Cardiac fibroblast (primary cell): Measurements from ENCODE around the gene NKX6-1.

ENCODE experiments used
- DNase-seq, 2 donors: peaks; one replicate each; pipeline versions ENCODE4 v3.0.0 to v3.0.0-alpha.2; 2010; ENCODE audit warnings: low read depth in 2 of 2
- H3K4me3 ChIP-seq, 2 donors: replicated peaks in 1 of 2; 1 replicate in 1 of 2; 2 replicates in 1 of 2; pipeline ENCODE4 v1.5.1; 2011; ENCODE audit warnings: low read depth in 2 of 2, low read length in 2 of 2, mild to moderate bottlenecking in 2 of 2, moderate library complexity in 1 of 2
- CTCF ChIP-seq: IDR thresholded peaks from one replicate; pipeline ENCODE4 v1.5.1; 2011; ENCODE audit warnings: low read depth, mild to moderate bottlenecking, low read length, inconsistent platforms

The NKX6-1 gene

GRCh38 chr4:84503495-84504437, 4.7 kb upstream of the NKX6-1 start:
- peak; percentile 78 to 80 for DNase-seq
- no peak overlapping the region for H3K4me3 ChIP-seq
- TF ChIP-seq CTCF = peak; percentile 76

- no peak overlapping the region for H3K4me3 ChIP-seq
Measured at GRCh38 chr4:84502955-84503373, 3.9 kb upstream of the NKX6-1 start.

GRCh38 chr4:84502333-84502954, 3.4 kb upstream of the NKX6-1 start:
- no peak overlapping the region for H3K4me3 ChIP-seq
- no peak for TF ChIP-seq CTCF

More at GRCh38 chr4:84502955-84503373, 3.9 kb upstream of the NKX6-1 start:
- DNase-seq = no peak
- no peak for TF ChIP-seq CTCF

GRCh38 chr4:84501721-84502267, 2.7 kb upstream of the NKX6-1 start:
- no peak overlapping the region for H3K4me3 ChIP-seq
- no peak for DNase-seq
- no peak for TF ChIP-seq CTCF

More at GRCh38 chr4:84502333-84502954, 3.4 kb upstream of the NKX6-1 start:
- no peak for DNase-seq

GRCh38 chr4:84501202-84501503, 2.1 kb upstream of the NKX6-1 start:
- DNase-seq = no peak
- H3K4me3 ChIP-seq = no peak overlapping the region
- no peak for TF ChIP-seq CTCF

- no peak for DNase-seq
Measured at GRCh38 chr4:84500386-84501201, 1.5 kb upstream of the NKX6-1 start.

More at GRCh38 chr4:84500386-84501201, 1.5 kb upstream of the NKX6-1 start:
- no peak overlapping the region for H3K4me3 ChIP-seq
- TF ChIP-seq CTCF = no peak
